ENCODE measurements around the gene KLHL1. TPM values are rescaled to one million over a fixed set of nuclear protein-coding genes. Genes with fewer than 3 reads are reported as not detected.

The KLHL1 gene
- total RNA-seq, 1 experiment from 2014 or later = not detected

DNA sequence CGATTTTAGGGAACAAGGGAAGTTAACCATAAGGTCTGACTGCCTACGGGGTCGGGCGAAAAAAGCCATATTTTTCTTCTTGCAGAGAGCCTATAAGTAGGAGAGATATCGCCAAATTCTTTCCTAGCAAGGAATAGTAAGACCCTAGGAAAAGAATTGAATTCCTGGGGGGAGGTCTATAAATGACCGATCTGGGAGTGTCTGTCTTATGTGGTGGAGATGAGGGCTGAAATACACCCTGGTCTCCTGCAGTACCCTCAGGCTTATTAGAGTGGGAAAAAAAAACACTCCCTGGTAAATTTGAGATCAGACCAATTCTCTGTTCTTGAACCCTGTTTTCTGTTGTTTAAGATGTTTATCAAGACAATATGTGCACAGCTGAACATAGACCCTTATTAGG is 448.1 kb downstream of the KLHL1 start:
- Histone ChIP-seq H3K9me2 (ENCODE audit: insufficient read depth) (no peaks in the 10 kb centered on the region), H3K27me3 (ENCODE audit: insufficient read depth, low read length) (no peaks in the 10 kb centered on the region), H3K27ac (ENCODE audit: low read depth, low read length) (no peak overlapping the region), H3K4me3 (replicated peaks in 1 of 2; ENCODE audit: low read depth in 1 of 2, low read length in 2 of 2) (no peak overlapping the region), H3K4me2 (ENCODE audit: low read length) (no peak overlapping the region), H3K79me2 (ENCODE audit: insufficient read depth, low read length) (no peaks in the 10 kb centered on the region), H3K9ac (ENCODE audit: low read length) (no peak overlapping the region), H3K36me3 (ENCODE audit: control insufficient read depth in 1 of 2, insufficient read depth in 2 of 2, low read length in 2 of 2) (no peaks in the 10 kb centered on the region), H4K20me1 (ENCODE audit: insufficient read depth) (no peaks in the 10 kb centered on the region), H3K9me3 (ENCODE audit: control insufficient read depth in 1 of 2, insufficient read depth in 1 of 2, low read depth in 1 of 2, low read length in 2 of 2) (peaks cover 4 to 11% of the 10 kb centered on the region in 2 experiments; a peak in 1 of 4 replicates), H3K4me1 (ENCODE audit: control insufficient read depth in 1 of 2, insufficient read depth in 2 of 2, low read length in 2 of 2) (no peaks in the 10 kb centered on the region), H2AFZ (ENCODE audit: low read depth, low read length, poor library complexity, severe bottlenecking) (no peak overlapping the region)
- BruUV-seq (replicated peaks) = no TSS peak
- ChIA-PET POLR2A (no interaction called here), CTCF (no interaction called here), RAD21 (ENCODE audit: low non-redundant PET in 1 of 2, low total read pairs in 2 of 2, uncharacterized antibody in 2 of 2, unreplicated experiment in 2 of 2) (no interaction called here)
- TF ChIP-seq ZBTB33 (IDR thresholded peaks at IDR 0.05; ENCODE audit: extremely low read depth, insufficient replicate concordance, low read length) (no peak), YY1 (IDR thresholded peaks at IDR 0.05; ENCODE audit: extremely low read depth, insufficient replicate concordance, low read depth, low read length) (no peak), SRF (IDR thresholded peaks at IDR 0.05; ENCODE audit: low read depth) (no peak), SP1 (IDR thresholded peaks at IDR 0.05; ENCODE audit: low read depth) (no peak), ELF1 (IDR thresholded peaks at IDR 0.05; ENCODE audit: borderline replicate concordance, low read depth) (no peak), EZH2 (IDR thresholded peaks at IDR 0.05) (no peak), RAD21 (IDR thresholded peaks at IDR 0.05; ENCODE audit: low read depth) (no peak), ZNF274 (IDR thresholded peaks at IDR 0.05; ENCODE audit: low read depth, low read length) (no peak), SIN3A (IDR thresholded peaks at IDR 0.05; ENCODE audit: low read depth) (no peak), POLR2A (IDR thresholded peaks at IDR 0.05; ENCODE audit: borderline replicate concordance, extremely low read depth, insufficient read depth, insufficient read length) (no peak), FOSL1 (IDR thresholded peaks at IDR 0.05; ENCODE audit: low read depth) (no peak), CBX3 (IDR thresholded peaks at IDR 0.05; ENCODE audit: low read depth) (no peak), POLR2AphosphoS5 (IDR thresholded peaks at IDR 0.05; ENCODE audit: low read depth, low read length) (no peak), EGR1 (IDR thresholded peaks at IDR 0.05; ENCODE audit: low read depth) (no peak), CEBPB (IDR thresholded peaks at IDR 0.05; ENCODE audit: low read depth) (no peak), ZFX (IDR thresholded peaks at IDR 0.05) (no peak), TCF7L2 (IDR thresholded peaks at IDR 0.05; ENCODE audit: borderline replicate concordance, extremely low read depth, insufficient read depth, insufficient read length) (no peak), EZH2phosphoT487 (IDR thresholded peaks at IDR 0.05; ENCODE audit: borderline replicate concordance) (no peak)
- TF ChIP-seq, protein P1, sequence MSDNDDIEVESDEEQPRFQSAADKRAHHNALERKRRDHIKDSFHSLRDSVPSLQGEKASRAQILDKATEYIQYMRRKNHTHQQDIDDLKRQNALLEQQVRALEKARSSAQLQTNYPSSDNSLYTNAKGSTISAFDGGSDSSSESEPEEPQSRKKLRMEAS (IDR thresholded peaks at IDR 0.05) = no peak
- TF ChIP-seq, protein P2, sequence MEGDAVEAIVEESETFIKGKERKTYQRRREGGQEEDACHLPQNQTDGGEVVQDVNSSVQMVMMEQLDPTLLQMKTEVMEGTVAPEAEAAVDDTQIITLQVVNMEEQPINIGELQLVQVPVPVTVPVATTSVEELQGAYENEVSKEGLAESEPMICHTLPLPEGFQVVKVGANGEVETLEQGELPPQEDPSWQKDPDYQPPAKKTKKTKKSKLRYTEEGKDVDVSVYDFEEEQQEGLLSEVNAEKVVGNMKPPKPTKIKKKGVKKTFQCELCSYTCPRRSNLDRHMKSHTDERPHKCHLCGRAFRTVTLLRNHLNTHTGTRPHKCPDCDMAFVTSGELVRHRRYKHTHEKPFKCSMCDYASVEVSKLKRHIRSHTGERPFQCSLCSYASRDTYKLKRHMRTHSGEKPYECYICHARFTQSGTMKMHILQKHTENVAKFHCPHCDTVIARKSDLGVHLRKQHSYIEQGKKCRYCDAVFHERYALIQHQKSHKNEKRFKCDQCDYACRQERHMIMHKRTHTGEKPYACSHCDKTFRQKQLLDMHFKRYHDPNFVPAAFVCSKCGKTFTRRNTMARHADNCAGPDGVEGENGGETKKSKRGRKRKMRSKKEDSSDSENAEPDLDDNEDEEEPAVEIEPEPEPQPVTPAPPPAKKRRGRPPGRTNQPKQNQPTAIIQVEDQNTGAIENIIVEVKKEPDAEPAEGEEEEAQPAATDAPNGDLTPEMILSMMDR (IDR thresholded peaks at IDR 0.05 in 2 of 3, conservative IDR thresholded peaks at IDR 0.05 in 1 of 3; ENCODE audit: borderline replicate concordance in 1 of 3, insufficient read depth in 1 of 3, low read depth in 2 of 3, low read length in 2 of 3) = no peak
- ATAC-seq (no peak), DNase-seq (ENCODE audit: low read depth, low spot score) (no peak)
- intact Hi-C loops (cut with micrococcal nuclease) = no loop called here

All from HCT116 (cell line).